Measurements from ENCODE around the gene CARD11.

CARD11 gene

GRCh38 chr7:3043544-3044371, at the start of gene CARD11:
Gene CARD11 (minus strand): TSS chr7:3043867. CDS start chr7:2958506, 85,361 bp downstream.
- DNase-seq (ENCODE audit: low read depth in 2 of 2): no peak

GRCh38 chr7:3092468-3092867, 48.8 kb upstream of the CARD11 start:
- DNase-seq (ENCODE audit: low read depth in 2 of 2): peak; percentile 25 to 30

- no peak for DNase-seq (ENCODE audit: low read depth in 2 of 2)
Observed at GRCh38 chr7:3091631-3092030, 48.0 kb upstream of the CARD11 start.

- DNase-seq (ENCODE audit: low read depth in 2 of 2): no peak
Observed at GRCh38 chr7:3089493-3089892, 45.8 kb upstream of the CARD11 start.

- no peak for DNase-seq (ENCODE audit: low read depth in 2 of 2)
Observed at GRCh38 chr7:3087243-3087755, 43.6 kb upstream of the CARD11 start.

GRCh38 chr7:3083350-3083749, 39.7 kb upstream of the CARD11 start:
- no peak for DNase-seq (ENCODE audit: low read depth in 2 of 2)

- no peak for DNase-seq (ENCODE audit: low read depth in 2 of 2)
Observed at GRCh38 chr7:3082831-3083230, 39.2 kb upstream of the CARD11 start.

GRCh38 chr7:3082386-3082785, 38.7 kb upstream of the CARD11 start:
- DNase-seq (ENCODE audit: low read depth in 2 of 2): no peak

- DNase-seq (ENCODE audit: low read depth in 2 of 2): no peak
Observed at GRCh38 chr7:3080106-3080505, 36.4 kb upstream of the CARD11 start.

GRCh38 chr7:3078514-3078913, 34.8 kb upstream of the CARD11 start:
- DNase-seq (ENCODE audit: low read depth in 2 of 2): no peak

- DNase-seq (ENCODE audit: low read depth in 2 of 2): no peak
Observed at GRCh38 chr7:3076700-3077099, 33.0 kb upstream of the CARD11 start.

GRCh38 chr7:3076163-3076562, 32.5 kb upstream of the CARD11 start:
- no peak for DNase-seq (ENCODE audit: low read depth in 2 of 2)

GRCh38 chr7:3075441-3075840, 31.8 kb upstream of the CARD11 start:
- no peak for DNase-seq (ENCODE audit: low read depth in 2 of 2)

GRCh38 chr7:3074459-3074821, 30.8 kb upstream of the CARD11 start:
- no peak for DNase-seq (ENCODE audit: low read depth in 2 of 2)

- no peak for DNase-seq (ENCODE audit: low read depth in 2 of 2)
Observed at GRCh38 chr7:3073763-3074458, 30.2 kb upstream of the CARD11 start.

GRCh38 chr7:3070908-3071307, 27.2 kb upstream of the CARD11 start:
- no peak for DNase-seq (ENCODE audit: low read depth in 2 of 2)

- DNase-seq (ENCODE audit: low read depth in 2 of 2): no peak
Observed at GRCh38 chr7:3069771-3070449, 26.2 kb upstream of the CARD11 start.

GRCh38 chr7:3068530-3068929, 24.9 kb upstream of the CARD11 start:
- DNase-seq (ENCODE audit: low read depth in 2 of 2): no peak

- DNase-seq (ENCODE audit: low read depth in 2 of 2): no peak
Observed at GRCh38 chr7:3067606-3068380, 24.1 kb upstream of the CARD11 start.

- DNase-seq (ENCODE audit: low read depth in 2 of 2): no peak
Observed at GRCh38 chr7:3067193-3067592, 23.5 kb upstream of the CARD11 start.

GRCh38 chr7:3066506-3066905, 22.8 kb upstream of the CARD11 start:
- no peak for DNase-seq (ENCODE audit: low read depth in 2 of 2)

GRCh38 chr7:3065724-3066143, 22.1 kb upstream of the CARD11 start:
- DNase-seq (ENCODE audit: low read depth in 2 of 2): peak in 1 of 2 donors; percentile 29

Measured in stimulated activated CD4-positive, alpha-beta T cell treated with anti-CD3 and anti-CD28 coated beads, Interleukin-1b, Interleukin-23, amount 100 ng/mL, for 1 hour (primary cell).